K562 (cell line): ENCODE results near the gene HOXC10. TPM values are rescaled to one million over a fixed set of nuclear protein-coding genes. Genes with fewer than 3 reads are reported as not detected.
A peak's percentile ranks its signal among the peaks of the same experiment; 100 is the strongest.

ENCODE experiments used
- GTF3C2 ChIP-seq: IDR thresholded peaks from 3 replicates; pipeline ENCODE4 v1.6.1; 2011; ENCODE audit warnings: borderline replicate concordance, mild to moderate bottlenecking, moderate library complexity; ENCODE audit not compliant: insufficient read length; ENCODE audit errors: extremely low read depth
- ILK ChIP-seq: fragments of 450-650 bp; IDR thresholded peaks from 2 replicates; pipeline ENCODE4 v1.6.1; 2016; ENCODE audit warnings: missing genetic modification characterization, low read depth, mild to moderate bottlenecking, missing compliant biosample characterization, moderate library complexity, borderline replicate concordance
- NFIC ChIP-seq: fragments of 450-650 bp; IDR thresholded peaks from 2 replicates; pipeline ENCODE4 v1.6.1; 2017; ENCODE audit warnings: mild to moderate bottlenecking, inconsistent platforms
- PBX2 ChIP-seq, 2 experiments: IDR thresholded peaks in 1 of 2; conservative IDR thresholded peaks in 1 of 2; 2 replicates each; pipeline ENCODE4 v1.6.1; 2016; ENCODE audit warnings: low read depth in 2 of 2, mild to moderate bottlenecking in 1 of 2, missing compliant biosample characterization in 1 of 2, missing genetic modification characterization in 1 of 2, moderate library complexity in 1 of 2
- RBFOX2 ChIP-seq: fragments of 200-400 bp; formaldehyde crosslinking; IDR thresholded peaks from 2 replicates; pipeline ENCODE4 v1.6.1; 2017; ENCODE audit warnings: low read depth, mild to moderate bottlenecking, low read length, moderate library complexity
- RERE ChIP-seq: sonication (generic); formaldehyde crosslinking; IDR thresholded peaks from 2 replicates; pipeline ENCODE4 v1.8.0; 2023; ENCODE audit warnings: missing genetic modification reagents, mild to moderate bottlenecking, borderline replicate concordance
- SRF ChIP-seq, 2 experiments: fragments of 250-450, 450-650 bp in 1 of 2; sonication (Bioruptor Pico) in 1 of 2; sonication (generic) in 1 of 2; formaldehyde crosslinking; IDR thresholded peaks; 2 replicates each; pipeline versions ENCODE4 v1.5.0 to v1.5.1; 2020 to 2022; ENCODE audit warnings: mild to moderate bottlenecking in 1 of 2, missing genetic modification reagents in 1 of 2
- THRB ChIP-seq: fragments of 450-650 bp; formaldehyde crosslinking; conservative IDR thresholded peaks from 2 replicates; pipeline ENCODE4 v1.4.0; 2022; ENCODE audit warnings: mild to moderate bottlenecking, missing genetic modification characterization
- ZFX ChIP-seq: sonication (generic); formaldehyde crosslinking; IDR thresholded peaks from 2 replicates; pipeline ENCODE4 v1.8.0; 2022; ENCODE audit warnings: mild to moderate bottlenecking, missing genetic modification reagents, moderate library complexity
- ZNF668 ChIP-seq: fragments of 250-450 bp; sonication (Bioruptor Pico); IDR thresholded peaks from 2 replicates; pipeline ENCODE4 v1.8.0; 2022; ENCODE audit warnings: mild to moderate bottlenecking, inconsistent platforms
- ZNF75A ChIP-seq: fragments of 450-650 bp; formaldehyde crosslinking; IDR thresholded peaks from 2 replicates; pipeline ENCODE4 v1.4.0; 2020; ENCODE audit warnings: mild to moderate bottlenecking
- polyA plus RNA-seq, 8 experiments: library from polyadenylated mRNA; depleted of rRNA in 4 of 8; stranded (reverse) in 5 of 8; unstranded in 3 of 8; fragments of >200 nt; fragmentation: Nextera tagmentation in 2 of 8; fragmentation: Illumina TruSeq in 1 of 8; extraction: Ambion mirVana in 2 of 8; extraction: Trizol in 1 of 8; gene quantifications; 2 replicates each; pipeline versions ENCODE4 v1.2.1 to v1.2.3, GENCODE V29; 2011 to 2014; ENCODE audit warnings: inconsistent platforms in 1 of 8, missing spikeins in 1 of 8
- total RNA-seq, 7 experiments: library from RNA; depleted of rRNA in 6 of 7; stranded (reverse); fragments of >200 nt in 6 of 7; fragmentation: Illumina TruSeq in 2 of 7; extraction: Trizol in 2 of 7; gene quantifications; 2 replicates each; pipeline versions ENCODE4 v1.2.1 to v1.2.3, GENCODE V29; 2011 to 2021; ENCODE audit warnings: low replicate concordance in 1 of 7

The HOXC10 gene
- total and polyA plus RNA-seq, 9 of the 15 experiments (the other 6 are each of a cell fraction or from before 2014, with no cell fraction given): 0.13 to 0.77 (median 0.35) TPM; not detected in 2

GRCh38 chr12:53997204-53998109 lies 12.5 kb downstream of the HOXC10 start (continued):
- TF ChIP-seq RERE (CRISPR knock-in tag) (no peak), ILK (no peak), ZNF668 (CRISPR knock-in tag) (no peak), SRF (CRISPR knock-in tag; IDR thresholded peaks at IDR 0.05) (0 out of 4 replicates have a peak, but pooled peaks of 1 of the 2 experiments have one; percentile 23), PBX2 (CRISPR knock-in tag; IDR thresholded peaks at IDR 0.05; ENCODE audit: low read depth) (peak; percentile 52), PBX2 (tag; conservative IDR thresholded peaks at IDR 0.05; ENCODE audit: low read depth) (peak; percentile 62), GTF3C2 (no peak), NFIC (no peak), ZNF75A (CRISPR knock-in tag) (no peak), ZFX (CRISPR knock-in tag) (peak; percentile 22; the same call in 1 of the 2 replicates), THRB (CRISPR knock-in tag) (0 out of 2 replicates have a peak, but pooled peaks have one; percentile 8), RBFOX2 (peak; percentile 13; the same call in 1 of the 2 replicates)
